NCI-H1436 (cell line): ENCODE data around the gene TNRC6A.
A peak's percentile ranks its signal among the peaks of the same experiment; 100 is the strongest.
"Not testable (repeated sequence)": the region's sequence is repeated elsewhere in the genome, so short reads cannot be mapped to it uniquely, and the experiment has no call there.

Experiments used
- DNase-seq: peaks from one replicate; lab custom pipeline; 2025; lab: John Stamatoyannopoulos, UW

Gene TNRC6A

DNA sequence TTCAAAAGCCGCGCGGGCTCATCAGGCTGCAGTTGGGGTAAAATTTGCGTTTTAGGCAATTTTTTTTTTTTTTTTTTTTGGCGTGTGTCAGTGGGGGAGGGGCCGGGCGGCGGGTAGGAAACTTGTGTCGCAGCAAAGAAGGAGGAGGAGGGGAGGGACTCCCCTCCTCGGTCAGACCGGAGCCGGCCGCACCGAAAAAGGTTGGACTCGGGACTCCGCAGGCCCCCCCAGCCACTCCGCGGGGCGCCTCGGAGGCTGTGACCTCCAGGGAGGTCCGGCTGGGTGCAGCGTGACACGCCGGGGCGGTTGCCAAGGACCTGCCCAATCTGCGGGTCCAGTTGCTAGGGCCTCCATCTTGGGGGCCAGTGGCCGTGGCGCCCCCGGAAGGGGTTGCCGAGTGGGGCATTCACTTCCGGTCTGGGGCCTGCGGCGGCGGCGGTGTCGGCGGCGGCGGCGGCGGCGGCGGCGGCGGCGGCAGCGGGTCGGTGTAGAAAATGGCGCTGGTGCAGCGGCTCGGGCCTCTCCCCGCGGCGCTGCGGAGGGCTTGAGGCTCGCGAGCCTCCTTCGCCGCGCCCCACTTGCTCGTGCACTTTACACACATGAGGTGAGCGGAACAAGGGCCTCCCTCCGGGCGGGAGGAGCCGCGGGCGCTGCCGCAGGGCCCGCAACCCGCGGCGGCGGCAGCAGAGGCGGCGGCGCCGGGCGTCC is at the start of gene TNRC6A:
TSS of gene TNRC6A (plus strand) at position 409 of the 708 bp plus-strand sequence. CDS start at position 600, 191 bp downstream.
- peak; percentile 72 for DNase-seq

DNA sequence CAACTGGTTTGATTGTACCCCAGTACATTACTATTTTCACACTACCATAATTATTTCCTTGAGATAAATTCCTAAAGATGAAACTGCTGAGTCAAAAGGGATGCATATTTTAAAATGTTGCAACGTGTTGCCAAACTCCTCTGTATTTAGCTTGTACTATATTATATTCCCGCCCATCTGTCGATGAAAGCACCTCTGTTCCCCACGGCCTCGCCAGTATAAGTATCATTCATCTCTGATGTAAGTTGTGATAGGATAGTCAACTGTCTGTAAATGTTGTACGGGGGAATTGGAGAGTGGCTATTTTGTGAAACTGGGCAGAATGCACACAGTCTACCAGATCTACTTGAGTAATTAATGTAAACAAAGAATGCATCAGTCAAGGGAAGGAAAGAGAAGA is 47.7 kb upstream of the TNRC6A start:
- no peak for DNase-seq

DNA sequence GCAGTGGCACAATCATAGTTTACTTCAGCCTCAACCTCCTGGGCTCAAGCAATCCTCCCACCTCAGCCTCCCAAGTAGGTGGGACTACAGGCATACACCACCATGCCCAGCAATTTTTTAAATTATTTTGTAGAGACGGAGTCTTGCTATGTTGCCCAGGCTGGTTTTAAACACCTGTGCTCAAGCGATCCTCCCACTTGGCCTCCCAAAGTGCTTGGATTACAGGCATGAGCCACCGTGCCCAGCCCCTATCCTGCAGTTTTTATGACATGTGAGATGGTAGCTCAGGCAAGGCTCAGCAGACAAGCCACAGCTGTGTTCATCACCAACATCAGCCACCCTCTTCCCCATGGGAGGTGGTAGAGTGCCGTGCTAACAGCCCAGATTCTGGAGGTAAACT is 46.2 kb upstream of the TNRC6A start:
- no peak for DNase-seq

GRCh38 chr16:24683847-24684493 is 45.5 kb upstream of the TNRC6A start:
- DNase-seq, result no peak

DNA sequence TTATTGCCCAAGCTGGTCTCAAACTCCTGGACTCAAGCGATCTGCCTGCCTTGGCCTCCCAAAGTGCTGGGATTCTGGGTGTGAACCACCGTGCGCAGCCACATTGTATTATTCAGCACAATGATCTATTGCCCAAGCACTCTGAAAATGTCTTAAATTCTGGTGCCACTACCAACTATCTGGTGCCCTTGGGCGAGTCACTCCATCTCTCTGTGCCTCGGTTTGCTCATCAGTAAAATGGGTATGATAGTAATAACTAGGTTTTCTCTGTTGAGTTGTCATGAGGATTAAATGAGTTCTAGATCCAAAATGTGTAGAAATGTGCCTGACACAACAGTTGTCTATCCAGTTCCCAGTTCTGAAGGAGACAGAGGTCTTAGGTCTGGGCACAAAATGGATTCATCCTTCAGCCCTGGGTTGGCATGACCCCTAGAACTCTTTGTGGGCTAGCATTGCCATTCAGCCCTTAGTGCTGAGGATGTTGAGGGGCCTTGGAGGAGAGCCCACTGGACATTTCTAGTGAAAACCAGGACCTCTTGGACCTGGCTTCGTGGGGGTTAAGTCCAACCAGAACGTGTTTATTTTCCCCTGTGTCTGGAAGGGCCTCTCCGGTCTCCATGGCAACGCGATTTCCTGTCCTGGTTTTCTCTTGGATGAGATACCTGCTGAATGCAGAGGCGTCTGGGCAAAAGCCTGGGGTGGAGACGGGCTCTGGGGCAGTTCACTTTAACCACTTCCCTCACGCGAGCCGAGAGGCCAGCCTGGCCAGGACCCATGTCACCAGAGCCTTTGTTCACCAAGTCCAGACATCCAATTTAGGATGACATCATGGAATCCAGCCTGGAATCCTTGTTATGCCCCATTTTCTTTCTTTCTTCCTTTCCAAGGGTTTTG is 43.7 kb upstream of the TNRC6A start:
- DNase-seq, result no peak

- no peak for DNase-seq
These were observed 42.8 kb upstream of the TNRC6A start for GRCh38 chr16:24686678-24687077.

DNA sequence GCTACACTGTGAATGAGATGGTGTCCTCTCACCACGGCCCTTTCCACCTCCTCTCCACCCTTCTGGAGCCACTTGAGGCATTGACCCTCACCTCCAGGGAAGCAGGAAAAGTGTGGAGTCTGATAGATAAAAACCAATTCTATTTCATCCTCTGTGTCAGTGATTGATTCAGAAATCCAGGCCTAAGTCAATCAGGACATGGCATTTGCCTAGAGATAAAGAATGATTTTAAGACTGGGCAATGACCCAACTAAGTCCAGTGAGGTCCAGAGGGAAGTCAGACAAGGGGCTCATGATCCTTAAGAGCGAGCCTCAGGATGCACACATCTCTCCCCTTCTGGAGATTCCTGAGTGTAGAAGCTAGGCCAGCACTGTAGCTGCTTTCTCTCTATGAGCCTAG is 41.1 kb upstream of the TNRC6A start:
- no peak for DNase-seq

- DNase-seq, result no peak
These were observed 40.3 kb upstream of the TNRC6A start for GRCh38 chr16:24689128-24689527.

DNA sequence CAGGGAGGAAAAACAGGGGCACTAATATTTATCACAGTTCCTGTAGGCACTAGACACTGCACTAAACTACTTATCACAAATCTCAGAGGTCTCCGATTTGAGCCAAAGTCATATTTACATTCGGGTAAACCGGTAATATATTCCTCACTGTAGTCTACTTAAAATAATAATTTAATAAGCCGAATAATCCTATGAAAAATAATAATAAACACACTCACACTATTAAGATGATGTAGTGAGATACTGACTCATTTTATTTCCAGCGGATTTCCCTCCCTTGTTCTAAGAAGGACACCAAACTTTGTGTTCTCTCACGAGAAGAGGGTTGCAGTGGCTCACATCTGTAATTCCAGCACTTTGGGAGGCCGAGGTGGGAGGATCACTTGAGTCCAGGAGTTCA is 36.6 kb upstream of the TNRC6A start:
- DNase-seq, result no peak

- DNase-seq, result no peak
These were observed 34.5 kb upstream of the TNRC6A start for GRCh38 chr16:24694931-24695330.

GRCh38 chr16:24696699-24697098 is 32.8 kb upstream of the TNRC6A start:
- DNase-seq, result no peak

DNA sequence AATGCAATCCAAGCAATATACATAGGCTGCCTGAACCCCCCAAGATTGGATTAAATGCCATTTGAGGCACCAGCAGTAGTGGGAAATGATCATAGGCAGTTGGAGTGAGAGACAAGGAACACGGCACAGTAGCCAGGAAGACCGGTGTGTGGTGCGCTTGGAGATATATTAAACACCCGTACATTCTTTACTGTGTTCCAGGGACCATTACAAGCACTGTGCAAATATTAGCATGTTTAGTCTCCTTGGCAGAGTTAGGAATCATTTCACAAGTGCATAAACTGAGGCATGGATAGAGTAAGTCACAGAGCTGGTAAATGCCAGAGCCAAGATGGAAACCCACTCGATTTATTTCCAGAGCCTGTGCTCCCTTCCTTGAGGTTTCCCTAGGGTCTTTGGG is 31.1 kb upstream of the TNRC6A start:
- DNase-seq, result no peak

- no peak for DNase-seq
These were observed 30.2 kb upstream of the TNRC6A start for GRCh38 chr16:24699151-24699723.

DNA sequence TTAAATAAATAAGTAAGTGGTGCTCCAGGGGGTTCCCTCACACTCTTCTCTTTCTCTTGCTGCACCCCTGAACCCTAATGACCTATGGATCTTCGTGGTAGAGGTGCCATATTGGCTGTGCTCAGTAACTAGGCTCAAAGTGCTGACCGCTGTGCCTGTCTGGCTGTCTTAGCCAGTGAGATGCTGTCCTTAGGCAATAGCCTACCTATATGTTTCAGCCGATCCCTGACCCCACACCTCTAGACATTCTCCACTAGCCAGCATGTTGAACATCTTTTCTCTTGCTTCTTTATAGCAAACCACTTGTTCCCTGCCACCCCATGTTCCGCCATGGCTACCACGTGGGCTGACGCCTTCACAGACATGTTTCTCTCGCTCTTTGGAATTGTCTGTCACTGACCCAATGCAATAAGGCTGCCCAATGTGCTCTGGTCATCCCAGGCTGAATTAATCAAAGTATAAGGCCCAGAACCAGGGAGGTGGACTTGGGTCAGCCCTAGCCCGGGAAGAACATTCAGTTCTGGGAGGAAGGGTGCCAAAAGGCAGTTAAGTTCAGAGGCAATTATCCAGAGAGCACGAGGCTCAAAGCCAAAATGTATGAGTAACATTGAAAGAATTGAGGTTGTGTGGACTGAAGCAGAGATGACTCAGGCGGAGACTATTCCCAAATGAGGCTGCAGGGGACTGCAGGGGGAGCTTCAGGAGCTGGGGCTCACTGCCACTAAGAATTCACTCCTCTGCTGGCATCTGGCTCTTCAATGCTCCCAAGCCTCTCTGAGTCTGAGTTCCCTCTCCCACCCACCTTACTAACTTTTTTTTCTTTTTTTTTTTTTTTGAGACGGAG is 28.7 kb upstream of the TNRC6A start:
- DNase-seq, result no peak

DNA sequence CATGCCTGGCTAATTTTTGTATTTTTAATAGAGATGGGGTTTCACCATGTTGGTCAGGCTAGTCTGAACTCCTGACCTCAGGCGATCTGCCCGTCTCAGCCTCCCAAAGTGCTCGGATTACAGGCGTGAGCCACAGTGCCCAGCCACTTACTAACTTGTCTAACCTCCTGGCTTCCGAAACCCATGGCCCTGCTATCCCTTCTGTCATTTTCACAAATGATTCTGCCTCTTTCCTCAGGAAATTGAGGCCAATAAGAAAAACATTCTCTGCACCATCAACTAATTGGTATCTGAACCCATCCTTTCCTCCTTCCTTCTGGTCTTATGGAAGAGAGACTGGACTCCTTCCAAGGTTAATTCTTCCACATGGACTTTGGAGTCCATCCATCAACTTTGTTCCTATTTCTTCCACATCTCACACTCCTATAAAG is 27.9 kb upstream of the TNRC6A start:
- no peak for DNase-seq

- not testable (repeated sequence) for DNase-seq
These were observed 21.7 kb upstream of the TNRC6A start for GRCh38 chr16:24707760-24708159.

GRCh38 chr16:24713379-24713778 is 16.1 kb upstream of the TNRC6A start:
- DNase-seq, result no peak

DNA sequence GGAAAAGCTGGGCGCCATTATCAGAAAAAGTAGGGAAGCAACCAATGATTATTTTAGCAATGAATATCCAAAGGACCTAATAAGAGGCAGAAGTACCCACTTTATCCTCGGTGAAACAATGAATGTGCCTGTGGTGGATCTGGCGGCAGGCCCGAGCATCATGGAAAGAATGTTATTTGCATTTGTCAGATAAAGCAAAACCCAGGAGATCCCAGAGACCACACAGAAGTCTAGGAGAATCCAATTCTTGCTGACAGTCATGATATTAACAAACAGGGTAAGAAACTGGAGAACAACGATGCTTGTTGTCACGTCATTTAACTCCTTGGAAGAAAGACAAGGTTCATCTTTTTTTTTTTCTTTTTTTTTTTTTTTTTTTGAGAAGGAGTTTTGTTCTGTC is 12.0 kb upstream of the TNRC6A start:
- DNase-seq, result no peak

- DNase-seq, result no peak
These were observed 10.4 kb upstream of the TNRC6A start for GRCh38 chr16:24718967-24719521.

DNA sequence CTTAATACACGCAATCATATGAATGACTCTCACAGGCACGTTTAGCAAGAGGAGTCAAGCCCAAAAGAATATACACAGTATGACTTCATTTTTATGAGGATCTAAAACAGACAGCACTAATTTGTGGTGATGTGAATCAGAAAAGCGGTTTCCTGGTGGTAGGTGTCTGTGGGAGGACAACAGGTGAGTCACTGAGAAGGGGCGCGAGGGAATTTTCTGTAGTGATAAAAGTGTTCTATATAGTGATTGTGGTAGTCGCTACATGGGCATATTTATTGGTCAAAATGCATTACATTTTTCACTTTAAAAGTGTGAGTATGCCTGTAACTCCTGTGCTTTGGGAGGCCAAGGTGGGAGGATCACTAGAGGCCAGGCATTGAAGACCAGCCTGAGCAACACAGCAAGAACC is 7.6 kb upstream of the TNRC6A start:
- DNase-seq, result no peak

GRCh38 chr16:24723663-24724062 is 5.8 kb upstream of the TNRC6A start:
- DNase-seq, result no peak
